GM21423 (cell line): ENCODE data around the gene SEMA5B.

Experiments used
- ATAC-seq: cut with Tn5 transposase; IDR thresholded peaks from one replicate; pipeline ENCODE4 v1.9.1; 2021; ENCODE audit warnings: mild to moderate bottlenecking, moderate library complexity; ENCODE audit not compliant: unreplicated experiment

Gene SEMA5B

GRCh38 chr3:123055352-123055751 lies 27.8 kb upstream of the SEMA5B start:
- no peak for ATAC-seq

GRCh38 chr3:123054931-123055330 lies 27.4 kb upstream of the SEMA5B start:
- no peak for ATAC-seq

- ATAC-seq = no peak
These were observed 26.7 kb upstream of the SEMA5B start for GRCh38 chr3:123054109-123054778.

- ATAC-seq = no peak
These were observed 25.5 kb upstream of the SEMA5B start for GRCh38 chr3:123053107-123053506.

GRCh38 chr3:123050666-123051065 lies 23.1 kb upstream of the SEMA5B start:
- no peak for ATAC-seq

GRCh38 chr3:123048480-123049237 lies 21.1 kb upstream of the SEMA5B start:
- ATAC-seq = no peak

- no peak for ATAC-seq
These were observed 19.4 kb upstream of the SEMA5B start for GRCh38 chr3:123047062-123047319.

GRCh38 chr3:123046262-123047061 lies 18.9 kb upstream of the SEMA5B start:
- ATAC-seq = no peak

- ATAC-seq = no peak
These were observed 17.6 kb upstream of the SEMA5B start for GRCh38 chr3:123044981-123045763.

GRCh38 chr3:123042413-123042812 lies 14.8 kb upstream of the SEMA5B start:
- no peak for ATAC-seq

GRCh38 chr3:123039178-123039577 lies 11.6 kb upstream of the SEMA5B start:
- ATAC-seq = no peak

- no peak for ATAC-seq
These were observed 11.2 kb upstream of the SEMA5B start for GRCh38 chr3:123038751-123039150.

- no peak for ATAC-seq
These were observed 9.4 kb upstream of the SEMA5B start for GRCh38 chr3:123037015-123037375.

- no peak for ATAC-seq
These were observed 8.9 kb upstream of the SEMA5B start for GRCh38 chr3:123036352-123037014.

GRCh38 chr3:123034996-123035395 lies 7.4 kb upstream of the SEMA5B start:
- ATAC-seq = no peak

GRCh38 chr3:123034120-123034519 lies 6.6 kb upstream of the SEMA5B start:
- ATAC-seq = no peak

- ATAC-seq = no peak
These were observed 4.5 kb upstream of the SEMA5B start for GRCh38 chr3:123032057-123032456.

- no peak for ATAC-seq
These were observed 3.5 kb upstream of the SEMA5B start for GRCh38 chr3:123031051-123031450.

GRCh38 chr3:123028233-123028828 lies 768 bp upstream of the SEMA5B start:
- no peak for ATAC-seq

GRCh38 chr3:123026565-123027291 lies 835 bp downstream of the SEMA5B start:
- no peak for ATAC-seq
